Measurements from ENCODE around the gene RAPGEF5. TPM values are rescaled to one million over a fixed set of nuclear protein-coding genes. Genes with fewer than 3 reads are reported as not detected.
A peak's percentile ranks its signal among the peaks of the same experiment; 100 is the strongest.

RAPGEF5 gene
- total RNA-seq, 2 donors from 2014 or later: 16.7 to 23.2 TPM

DNA sequence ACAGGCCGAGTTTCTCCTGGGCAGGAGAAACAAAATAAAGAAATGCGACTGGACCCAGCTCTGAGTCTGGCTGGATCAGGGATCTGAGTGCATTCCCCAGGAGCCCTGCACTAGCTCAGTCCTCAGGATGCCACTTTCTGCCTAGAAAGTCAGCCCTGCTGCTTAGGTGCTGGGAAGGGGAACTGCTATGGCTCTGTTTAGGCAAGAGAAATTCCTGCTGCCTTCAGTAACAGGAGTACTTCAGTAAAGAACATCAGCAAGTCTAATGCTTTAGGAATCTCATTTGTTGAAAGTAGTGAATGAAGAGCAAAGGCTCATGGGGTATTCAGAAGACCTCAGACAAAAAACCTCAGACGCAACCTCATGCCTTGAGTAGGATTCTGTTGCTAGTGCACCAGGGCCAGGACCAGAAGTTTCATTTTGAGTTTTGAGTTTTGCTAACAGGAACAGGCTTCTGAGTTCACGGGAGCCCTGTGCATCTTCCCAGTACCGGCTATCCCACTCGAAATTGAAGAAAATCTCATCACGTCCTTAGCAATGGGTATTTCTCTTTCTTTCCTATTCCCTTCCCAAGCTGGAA, 240.4 kb downstream of the RAPGEF5 start:
- 96 to 98% methylated on average over 7 of the region's 7 CpGs for WGBS, 2 experiments (ENCODE audit: insufficient coverage in 1 of 2, insufficient read length in 1 of 2)
- Mint-ChIP-seq H3K9me3 (no peaks in the 10 kb centered on the region), H3K27me3 (ENCODE audit: insufficient read depth) (no peaks in the 10 kb centered on the region), H3K27ac (no peak overlapping the region), H3K36me3 (ENCODE audit: low read depth) (no peaks in the 10 kb centered on the region), H3K4me1 (no peaks in the 10 kb centered on the region), H3K4me3 (no peak overlapping the region)
- H3K36me3 ChIP-seq (ENCODE audit: control insufficient read depth, insufficient read depth, low read length): peaks cover under 1% of the 10 kb centered on the region
- no peak overlapping the region for H3K9ac ChIP-seq (ENCODE audit: extremely low read depth, low read length, poor library complexity, severe bottlenecking)
- no peak for TF ChIP-seq CTCF (conservative IDR thresholded peaks at IDR 0.05)
- H3K27me3 ChIP-seq (ENCODE audit: control insufficient read depth, insufficient read depth, low read length, poor library complexity, severe bottlenecking): no peaks in the 10 kb centered on the region
- DNase-seq: peak; percentile 35
- no peaks in the 10 kb centered on the region for H3K4me1 ChIP-seq (ENCODE audit: control insufficient read depth, insufficient read depth, low read length)
- no peak overlapping the region for H3K27ac ChIP-seq (ENCODE audit: low read depth, low read length)
- H3K4me3 ChIP-seq (ENCODE audit: low read length): no peak overlapping the region
- H3K9me3 ChIP-seq (ENCODE audit: control insufficient read depth, low read length): no peaks in the 10 kb centered on the region

- Histone ChIP-seq H3K4me1 (ENCODE audit: control insufficient read depth, insufficient read depth, low read length) (no peaks in the 10 kb centered on the region), H3K9ac (ENCODE audit: extremely low read depth, low read length, poor library complexity, severe bottlenecking) (no peak overlapping the region), H3K9me3 (ENCODE audit: control insufficient read depth, low read length) (no peaks in the 10 kb centered on the region), H3K27ac (ENCODE audit: low read depth, low read length) (no peak overlapping the region), H3K27me3 (ENCODE audit: control insufficient read depth, insufficient read depth, low read length, poor library complexity, severe bottlenecking) (no peaks in the 10 kb centered on the region), H3K36me3 (ENCODE audit: control insufficient read depth, insufficient read depth, low read length) (no peaks in the 10 kb centered on the region), H3K4me3 (ENCODE audit: low read length) (no peak overlapping the region)
- no peak for DNase-seq
- Mint-ChIP-seq H3K9me3 (no peaks in the 10 kb centered on the region), H3K36me3 (ENCODE audit: low read depth) (no peaks in the 10 kb centered on the region), H3K4me3 (no peak overlapping the region), H3K27me3 (ENCODE audit: insufficient read depth) (no peaks in the 10 kb centered on the region), H3K4me1 (no peaks in the 10 kb centered on the region), H3K27ac (no peak overlapping the region)
- TF ChIP-seq CTCF (conservative IDR thresholded peaks at IDR 0.05): no peak
- WGBS, 2 experiments (ENCODE audit: insufficient coverage in 1 of 2, insufficient read length in 1 of 2): 96% methylated on average over 4 to 5 of the region's 5 CpGs
Measured at GRCh38 chr7:22115689-22116088, 241.3 kb downstream of the RAPGEF5 start.

GRCh38 chr7:22114440-22114981, 242.4 kb downstream of the RAPGEF5 start:
- DNase-seq: peak; percentile 42
- no peak overlapping the region for H3K4me3 Mint-ChIP-seq
- no peak overlapping the region for H3K27ac ChIP-seq (ENCODE audit: low read depth, low read length)
- no peaks in the 10 kb centered on the region for H3K4me1 ChIP-seq (ENCODE audit: control insufficient read depth, insufficient read depth, low read length)
- TF ChIP-seq CTCF (conservative IDR thresholded peaks at IDR 0.05): no peak
- H3K4me3 ChIP-seq (ENCODE audit: low read length): no peak overlapping the region
- no peak overlapping the region for H3K27ac Mint-ChIP-seq
- no peaks in the 10 kb centered on the region for H3K27me3 Mint-ChIP-seq (ENCODE audit: insufficient read depth)
- H3K27me3 ChIP-seq (ENCODE audit: control insufficient read depth, insufficient read depth, low read length, poor library complexity, severe bottlenecking): no peaks in the 10 kb centered on the region
- H3K36me3 Mint-ChIP-seq (ENCODE audit: low read depth): no peaks in the 10 kb centered on the region
- no peaks in the 10 kb centered on the region for H3K9me3 ChIP-seq (ENCODE audit: control insufficient read depth, low read length)
- WGBS, 2 experiments (ENCODE audit: insufficient coverage in 1 of 2, insufficient read length in 1 of 2): 90 to 100% methylated on average over 1 to 7 of the region's 7 CpGs
- H3K9ac ChIP-seq (ENCODE audit: extremely low read depth, low read length, poor library complexity, severe bottlenecking): no peak overlapping the region
- no peaks in the 10 kb centered on the region for H3K36me3 ChIP-seq (ENCODE audit: control insufficient read depth, insufficient read depth, low read length)
- H3K9me3 Mint-ChIP-seq: no peaks in the 10 kb centered on the region
- H3K4me1 Mint-ChIP-seq: peaks cover 2% of the 10 kb centered on the region
